ENCODE results near the gene SF3B3.

- TF ChIP-seq CTCF (conservative IDR thresholded peaks at IDR 0.05; ENCODE audit: low read length) (no peak), EZH2phosphoT487 (IDR thresholded peaks at IDR 0.05; ENCODE audit: borderline replicate concordance, low read depth, low read length) (no peak)
Observed at GRCh38 chr16:70527315-70527996, 3.8 kb downstream of the SF3B3 start.

Measured in OCI-LY7 (cell line).